Nephron (organoid): ENCODE measurements around the gene ADRA1B.

ENCODE experiments used
- H3K27ac Mint-ChIP-seq, 3 experiments: 2 replicates each; pipeline ENCODE4 v1.8.0; 2020; ENCODE audit warnings: mixed read lengths in 3 of 3, mild to moderate bottlenecking in 2 of 3, moderate library complexity in 1 of 3
- H3K27me3 Mint-ChIP-seq: 2 replicates; pipeline ENCODE4 v1.8.0; 2021; ENCODE audit warnings: low read depth, mild to moderate bottlenecking, moderate library complexity, mixed read lengths
- H3K36me3 Mint-ChIP-seq: 2 replicates; pipeline ENCODE4 v1.8.0; 2020; ENCODE audit warnings: low read depth, mixed read lengths
- H3K4me1 Mint-ChIP-seq: 2 replicates; pipeline ENCODE4 v1.8.0; 2020; ENCODE audit warnings: mixed read lengths
- H3K4me3 Mint-ChIP-seq, 3 experiments: 2 replicates each; pipeline ENCODE4 v1.8.0; 2020; ENCODE audit warnings: mild to moderate bottlenecking in 3 of 3, mixed read lengths in 3 of 3, moderate library complexity in 2 of 3
- H3K9me3 Mint-ChIP-seq: 2 replicates; pipeline ENCODE4 v1.8.0; 2020; ENCODE audit warnings: mixed read lengths
- CTCF ChIP-seq, 3 experiments: fragments of 200-600 bp; sonication (generic); IDR thresholded peaks; one replicate each; pipeline ENCODE4 v1.5.0; 2021; ENCODE audit warnings: antibody characterized with exemption in 3 of 3; ENCODE audit not compliant: unreplicated experiment in 3 of 3

Gene ADRA1B

GRCh38 chr5:159908591-159908940, 7.7 kb upstream of the ADRA1B start:
- Mint-ChIP-seq H3K27ac (peak overlapping the region in 1 of 3 experiments; percentile 10), H3K4me3 (no peak overlapping the region), H3K4me1 (peaks cover 19% of the 10 kb centered on the region), H3K27me3 (peaks cover 32% of the 10 kb centered on the region), H3K9me3 (no peaks in the 10 kb centered on the region), H3K36me3 (no peaks in the 10 kb centered on the region)
- no peak for TF ChIP-seq CTCF (IDR thresholded peaks at IDR 0.05; ENCODE audit: unreplicated experiment in 3 of 3)

- Mint-ChIP-seq H3K27me3 (peaks cover 37% of the 10 kb centered on the region), H3K4me3 (no peak overlapping the region), H3K36me3 (no peaks in the 10 kb centered on the region), H3K27ac (no peak overlapping the region), H3K9me3 (no peaks in the 10 kb centered on the region), H3K4me1 (peaks cover 24% of the 10 kb centered on the region)
- TF ChIP-seq CTCF (IDR thresholded peaks at IDR 0.05; ENCODE audit: unreplicated experiment in 3 of 3): no peak
Observed at GRCh38 chr5:159909126-159909525, 7.2 kb upstream of the ADRA1B start.

GRCh38 chr5:159910207-159910842, 6.0 kb upstream of the ADRA1B start:
- peaks cover 49% of the 10 kb centered on the region for H3K27me3 Mint-ChIP-seq
- H3K27ac Mint-ChIP-seq: peak overlapping the region; percentile 26 to 91 (median 83)
- H3K4me1 Mint-ChIP-seq: peaks cover 27% of the 10 kb centered on the region
- H3K9me3 Mint-ChIP-seq: no peaks in the 10 kb centered on the region
- H3K4me3 Mint-ChIP-seq: no peak overlapping the region
- no peaks in the 10 kb centered on the region for H3K36me3 Mint-ChIP-seq
- no peak for TF ChIP-seq CTCF (IDR thresholded peaks at IDR 0.05; ENCODE audit: unreplicated experiment in 3 of 3)

GRCh38 chr5:159910843-159911229, 5.4 kb upstream of the ADRA1B start:
- Mint-ChIP-seq H3K9me3 (no peaks in the 10 kb centered on the region), H3K36me3 (no peaks in the 10 kb centered on the region), H3K27ac (peak overlapping the region; percentile 68 to 91 (median 83)), H3K4me3 (no peak overlapping the region), H3K4me1 (peaks cover 32% of the 10 kb centered on the region), H3K27me3 (peaks cover 54% of the 10 kb centered on the region)
- no peak for TF ChIP-seq CTCF (IDR thresholded peaks at IDR 0.05; ENCODE audit: unreplicated experiment in 3 of 3)

GRCh38 chr5:159911349-159911748, 4.9 kb upstream of the ADRA1B start:
- peaks cover 33% of the 10 kb centered on the region for H3K4me1 Mint-ChIP-seq
- peak overlapping the region; percentile 68 to 91 (median 83) for H3K27ac Mint-ChIP-seq
- no peaks in the 10 kb centered on the region for H3K9me3 Mint-ChIP-seq
- no peak for TF ChIP-seq CTCF (IDR thresholded peaks at IDR 0.05; ENCODE audit: unreplicated experiment in 3 of 3)
- H3K36me3 Mint-ChIP-seq: no peaks in the 10 kb centered on the region
- H3K27me3 Mint-ChIP-seq: peaks cover 56% of the 10 kb centered on the region
- H3K4me3 Mint-ChIP-seq: peak overlapping the region in 2 of 3 experiments; percentile 39 to 44
